AG10803 (cell line): ENCODE results near the gene UQCR11.

Source experiments
- DNase-seq: peaks from one replicate; pipeline ENCODE4 v3.0.0; 2010; ENCODE audit warnings: low read depth
- H3K4me3 ChIP-seq: 2 replicates; pipeline ENCODE4 v1.5.1; 2011; ENCODE audit warnings: mild to moderate bottlenecking, low read length, control low read depth
- TF ChIP-seq, protein P1 (sequence below): conservative IDR thresholded peaks from 2 replicates; pipeline ENCODE4 v1.5.1; 2011; ENCODE audit warnings: mild to moderate bottlenecking, low read length, control low read depth, inconsistent platforms

Gene UQCR11

DNA sequence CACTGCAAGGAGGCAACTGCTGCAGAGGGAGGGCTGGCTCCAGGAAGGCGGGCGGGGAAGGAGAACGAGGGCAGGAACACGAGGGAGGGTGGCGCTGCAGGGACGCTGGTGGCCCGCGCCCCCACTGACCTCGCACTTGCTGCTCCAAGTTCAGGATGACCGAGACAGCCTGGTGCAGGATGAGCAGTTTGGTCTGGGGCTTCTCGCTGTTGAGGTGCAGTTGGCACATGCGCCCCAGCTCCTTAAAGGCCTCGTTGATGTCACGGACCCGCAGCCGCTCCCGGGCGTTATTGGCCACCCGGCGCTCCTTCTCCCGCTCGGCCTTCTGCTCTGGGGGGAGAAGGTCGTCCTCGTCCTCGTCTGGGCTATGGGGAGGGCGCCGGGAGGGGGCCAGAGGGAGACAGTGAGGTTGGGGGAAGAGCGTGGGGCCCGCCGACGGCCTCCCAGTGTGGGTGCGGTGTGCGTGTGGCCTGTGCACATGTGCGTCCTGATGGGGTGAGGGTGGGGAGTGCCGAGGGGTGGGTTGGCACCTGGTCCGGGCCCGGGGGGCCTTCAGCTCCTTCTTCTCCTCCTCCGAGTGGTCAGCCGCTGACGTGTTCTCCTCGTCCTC, 10.0 kb upstream of the UQCR11 start:
- H3K4me3 ChIP-seq: no peak overlapping the region
- TF ChIP-seq, protein P1, sequence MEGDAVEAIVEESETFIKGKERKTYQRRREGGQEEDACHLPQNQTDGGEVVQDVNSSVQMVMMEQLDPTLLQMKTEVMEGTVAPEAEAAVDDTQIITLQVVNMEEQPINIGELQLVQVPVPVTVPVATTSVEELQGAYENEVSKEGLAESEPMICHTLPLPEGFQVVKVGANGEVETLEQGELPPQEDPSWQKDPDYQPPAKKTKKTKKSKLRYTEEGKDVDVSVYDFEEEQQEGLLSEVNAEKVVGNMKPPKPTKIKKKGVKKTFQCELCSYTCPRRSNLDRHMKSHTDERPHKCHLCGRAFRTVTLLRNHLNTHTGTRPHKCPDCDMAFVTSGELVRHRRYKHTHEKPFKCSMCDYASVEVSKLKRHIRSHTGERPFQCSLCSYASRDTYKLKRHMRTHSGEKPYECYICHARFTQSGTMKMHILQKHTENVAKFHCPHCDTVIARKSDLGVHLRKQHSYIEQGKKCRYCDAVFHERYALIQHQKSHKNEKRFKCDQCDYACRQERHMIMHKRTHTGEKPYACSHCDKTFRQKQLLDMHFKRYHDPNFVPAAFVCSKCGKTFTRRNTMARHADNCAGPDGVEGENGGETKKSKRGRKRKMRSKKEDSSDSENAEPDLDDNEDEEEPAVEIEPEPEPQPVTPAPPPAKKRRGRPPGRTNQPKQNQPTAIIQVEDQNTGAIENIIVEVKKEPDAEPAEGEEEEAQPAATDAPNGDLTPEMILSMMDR: no peak
- DNase-seq: no peak

DNA sequence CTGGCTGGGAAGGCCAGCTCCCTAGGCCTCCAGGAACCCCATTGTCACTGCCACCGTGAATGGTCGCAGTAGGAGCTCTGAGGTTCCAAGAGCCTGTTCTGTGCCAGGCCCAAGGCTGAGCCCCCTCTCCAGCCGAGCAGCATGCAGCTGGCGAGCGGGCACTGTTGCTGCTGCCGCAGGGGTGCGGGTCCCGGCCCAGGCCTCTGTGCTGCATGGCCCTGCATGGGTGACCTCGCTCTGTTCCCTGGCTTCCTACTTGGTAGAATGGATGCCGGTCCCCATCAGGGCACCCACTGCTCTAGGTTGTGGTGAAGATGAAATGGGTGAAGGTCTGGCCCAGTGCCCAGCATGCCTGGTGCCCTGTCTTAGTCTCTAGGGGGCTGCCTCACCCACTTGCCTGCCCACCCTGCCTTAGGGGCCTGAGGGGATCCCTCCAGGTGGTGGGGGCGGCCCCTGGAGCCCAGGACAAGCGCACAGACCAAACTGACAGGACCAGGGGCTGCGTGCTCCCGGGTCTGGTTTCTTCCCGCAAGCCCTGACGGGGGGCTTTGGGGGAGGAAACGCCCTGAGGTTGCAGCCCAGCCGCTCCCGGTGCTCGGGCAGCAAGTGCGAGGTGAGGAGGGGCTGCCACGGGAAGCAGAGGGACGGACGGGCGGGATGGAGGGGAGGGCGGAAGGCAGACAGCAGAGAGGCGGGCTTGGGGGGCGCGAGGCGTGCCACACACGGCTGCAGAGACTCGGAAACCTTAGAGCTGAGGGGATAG, 8.7 kb upstream of the UQCR11 start:
- no peak overlapping the region for H3K4me3 ChIP-seq
- DNase-seq: no peak
- TF ChIP-seq, protein P1: no peak

DNA sequence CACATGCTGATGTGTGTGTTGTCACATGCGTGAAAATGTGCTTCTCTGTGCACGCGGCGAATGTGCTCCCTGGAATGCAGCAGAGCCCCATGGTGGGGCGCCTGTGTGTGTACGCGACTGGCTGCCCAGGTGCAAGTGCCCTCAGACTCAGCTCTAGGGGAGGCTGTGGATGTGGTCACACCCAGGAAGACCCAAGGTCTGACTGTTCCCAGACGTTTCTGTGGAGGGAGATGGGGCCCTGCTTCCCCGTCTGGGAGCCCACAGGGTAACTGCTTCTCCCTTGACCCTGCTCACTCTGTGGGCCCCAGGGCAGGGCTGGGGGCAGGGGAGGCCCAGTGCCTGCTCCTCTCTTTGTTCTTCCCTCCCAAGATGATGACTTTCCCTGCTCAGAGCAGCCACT, 7.9 kb upstream of the UQCR11 start:
- no peak for DNase-seq
- H3K4me3 ChIP-seq: no peak overlapping the region
- TF ChIP-seq, protein P1: no peak

DNA sequence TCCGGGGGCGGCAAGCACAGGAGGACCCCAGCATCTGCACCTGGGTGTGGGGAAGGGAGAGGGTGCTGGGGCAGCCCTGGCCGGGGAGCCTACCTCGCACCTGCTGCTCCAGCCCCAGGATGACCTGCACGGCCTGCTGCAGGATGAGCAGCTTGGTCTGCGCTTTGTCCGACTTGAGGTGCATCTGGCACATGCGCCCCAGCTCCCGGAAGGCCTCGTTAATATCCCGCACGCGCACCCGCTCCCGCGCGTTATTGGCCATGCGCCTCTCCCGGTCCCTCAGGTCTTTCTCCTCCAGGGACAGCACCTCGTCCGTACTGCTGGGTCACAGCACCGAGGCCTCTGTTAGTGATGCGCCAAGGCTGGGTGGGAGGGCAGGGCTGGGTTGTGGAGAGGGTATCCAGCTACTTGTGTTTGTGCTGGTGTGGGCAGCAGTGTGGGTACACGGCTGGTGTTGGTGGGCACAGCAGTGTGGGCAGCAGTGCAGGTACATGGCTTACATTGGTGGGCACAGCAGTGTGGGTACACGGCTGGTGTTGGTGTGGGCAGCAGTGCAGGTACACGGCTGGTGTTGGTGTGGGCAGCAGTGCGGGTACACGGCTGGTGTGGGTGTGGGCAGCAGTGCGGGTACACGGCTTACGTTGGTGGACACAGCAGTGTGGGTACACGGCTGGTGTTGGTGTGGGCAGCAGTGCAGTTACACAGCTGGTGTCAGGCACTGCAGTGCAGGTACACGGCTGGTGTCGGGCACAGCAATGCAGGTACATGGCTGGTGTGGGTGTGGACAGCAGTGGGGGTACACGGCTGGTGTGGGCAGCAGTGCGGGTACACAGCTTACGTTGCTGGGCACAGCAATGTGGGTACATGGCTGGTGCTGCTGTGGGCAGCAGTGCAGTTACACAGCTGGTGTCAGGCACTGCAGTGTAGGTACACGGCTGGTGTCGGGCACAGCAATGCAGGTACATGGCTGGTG, 7.1 kb upstream of the UQCR11 start:
- TF ChIP-seq, protein P1: no peak
- H3K4me3 ChIP-seq: no peak overlapping the region
- DNase-seq: no peak

DNA sequence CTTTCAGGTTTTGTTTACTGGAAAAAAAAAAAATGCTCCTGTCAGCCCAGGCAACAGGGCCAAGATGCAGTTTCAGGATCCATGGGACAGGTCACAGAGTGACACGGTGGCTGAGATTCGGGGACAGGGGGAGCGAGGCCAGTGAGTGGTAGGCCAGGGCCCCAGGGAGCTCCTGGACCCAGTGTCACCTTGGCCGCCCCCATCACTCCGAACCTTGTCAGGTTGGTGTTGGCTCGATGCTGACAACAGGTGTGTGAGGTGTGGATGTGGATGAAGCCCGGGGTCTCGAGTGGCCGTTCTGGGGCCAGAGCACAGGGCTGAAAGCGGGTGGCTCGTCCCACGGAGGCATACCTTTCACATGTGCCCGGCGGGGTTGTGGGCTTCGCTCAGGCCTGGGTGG, 6.1 kb upstream of the UQCR11 start:
- TF ChIP-seq, protein P1: no peak
- H3K4me3 ChIP-seq: no peak overlapping the region
- DNase-seq: no peak

DNA sequence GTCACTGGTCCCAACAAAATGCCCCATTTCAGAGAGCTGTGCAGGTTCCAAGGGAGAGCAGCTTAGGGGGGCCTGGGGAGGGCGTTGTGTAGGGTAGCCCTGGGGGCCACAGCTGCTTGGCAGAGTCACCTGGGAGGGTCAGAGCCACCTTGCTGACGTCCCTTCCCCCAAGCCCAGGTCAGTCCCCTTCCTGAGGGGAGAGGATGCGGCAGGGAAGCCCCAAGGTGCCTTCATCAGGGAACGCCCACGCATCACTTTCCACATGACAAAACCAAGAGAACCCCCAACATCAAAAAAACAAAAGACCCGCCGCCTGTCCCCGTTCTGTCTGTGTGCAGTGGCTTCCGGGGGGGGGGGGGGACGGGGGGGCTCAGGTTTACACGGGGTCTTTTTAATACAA, 5.3 kb upstream of the UQCR11 start:
- TF ChIP-seq, protein P1: no peak
- H3K4me3 ChIP-seq: no peak overlapping the region
- DNase-seq: no peak
